ENCODE measurements around the gene MRPS7. TPM values are rescaled to one million over a fixed set of nuclear protein-coding genes. Genes with fewer than 3 reads are reported as not detected.

MRPS7 gene
- total and polyA plus RNA-seq, 2 of the 8 experiments (the other 6 are each of a cell fraction or from before 2014, with no cell fraction given): 63.4 to 79.4 TPM

GRCh38 chr17:75270966-75271232, 9.2 kb downstream of the MRPS7 start, which contains the start of gene MIF4GD (continued):
- no peak for TF ChIP-seq JUND (IDR thresholded peaks at IDR 0.05; ENCODE audit: low read length)
- TF ChIP-seq, protein P1, sequence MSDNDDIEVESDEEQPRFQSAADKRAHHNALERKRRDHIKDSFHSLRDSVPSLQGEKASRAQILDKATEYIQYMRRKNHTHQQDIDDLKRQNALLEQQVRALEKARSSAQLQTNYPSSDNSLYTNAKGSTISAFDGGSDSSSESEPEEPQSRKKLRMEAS (IDR thresholded peaks at IDR 0.05): no peak
